AG08395 (cell line): ENCODE data around the gene TBX4.
"Not testable (repeated sequence)": the region's sequence is repeated elsewhere in the genome, so short reads cannot be mapped to it uniquely, and the experiment has no call there.

Source experiments
- DNase-seq: peaks from one replicate; pipeline ENCODE4 v3.0.0; 2012; ENCODE audit warnings: mixed read lengths, low spot score

The TBX4 gene

DNA sequence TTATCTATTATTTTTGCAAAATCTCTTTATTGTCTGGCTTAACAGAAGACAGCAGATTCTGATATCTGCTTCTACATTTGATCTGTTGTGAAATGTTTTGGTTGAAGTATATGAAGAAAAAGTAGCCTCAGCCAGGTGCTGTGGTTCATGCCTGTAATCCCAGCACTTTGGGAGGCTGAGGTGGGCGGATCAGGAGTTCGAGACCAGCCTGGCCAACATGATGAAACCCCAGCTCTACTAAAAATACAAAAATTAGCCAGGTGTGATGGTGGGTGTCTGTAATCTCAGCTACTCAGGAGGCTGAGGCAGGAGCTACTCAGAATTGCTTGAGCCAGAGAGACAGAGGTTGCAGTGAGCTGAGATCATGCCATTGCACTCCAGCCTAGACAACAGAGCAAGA, 75.2 kb downstream of the TBX4 start:
- not testable (repeated sequence) for DNase-seq

GRCh38 chr17:61528171-61528570, 75.9 kb downstream of the TBX4 start:
- no peak for DNase-seq

- no peak for DNase-seq
These were observed 79.0 kb downstream of the TBX4 start for GRCh38 chr17:61531223-61531622.

GRCh38 chr17:61532826-61533225, 80.6 kb downstream of the TBX4 start:
- no peak for DNase-seq

- DNase-seq, result no peak
These were observed 81.6 kb downstream of the TBX4 start for GRCh38 chr17:61533797-61534196.

DNA sequence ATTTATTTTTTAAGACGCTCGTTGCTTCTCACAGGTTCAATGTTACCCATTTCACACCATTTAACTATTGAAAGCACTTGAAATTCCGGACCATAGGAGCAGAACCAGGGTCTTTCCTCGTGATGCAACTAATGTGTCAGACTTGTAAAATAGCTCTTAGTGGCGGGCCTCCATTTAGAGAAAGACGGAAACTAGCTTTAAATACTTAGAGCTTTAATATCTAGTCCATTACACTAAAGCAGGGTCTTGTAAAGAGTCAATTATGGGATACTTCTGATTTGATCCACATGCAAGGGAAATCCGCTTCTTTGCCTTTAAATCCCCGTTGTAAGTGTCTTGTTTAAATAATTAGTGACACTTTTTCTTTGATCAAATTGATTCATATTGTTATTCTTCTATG, 82.2 kb downstream of the TBX4 start:
- DNase-seq, result no peak
